ENCODE data around the gene CSRNP3.

GRCh38 chr2:165436559-165436958, 32.9 kb upstream of the CSRNP3 start:
- no peak for TF ChIP-seq POLR2A (IDR thresholded peaks at IDR 0.05)
- no peak for TF ChIP-seq CTCF (IDR thresholded peaks at IDR 0.05)
- no peak for TF ChIP-seq EP300 (IDR thresholded peaks at IDR 0.05; ENCODE audit: low read depth)
